ENCODE measurements around the gene BMP7.

Gene BMP7

DNA sequence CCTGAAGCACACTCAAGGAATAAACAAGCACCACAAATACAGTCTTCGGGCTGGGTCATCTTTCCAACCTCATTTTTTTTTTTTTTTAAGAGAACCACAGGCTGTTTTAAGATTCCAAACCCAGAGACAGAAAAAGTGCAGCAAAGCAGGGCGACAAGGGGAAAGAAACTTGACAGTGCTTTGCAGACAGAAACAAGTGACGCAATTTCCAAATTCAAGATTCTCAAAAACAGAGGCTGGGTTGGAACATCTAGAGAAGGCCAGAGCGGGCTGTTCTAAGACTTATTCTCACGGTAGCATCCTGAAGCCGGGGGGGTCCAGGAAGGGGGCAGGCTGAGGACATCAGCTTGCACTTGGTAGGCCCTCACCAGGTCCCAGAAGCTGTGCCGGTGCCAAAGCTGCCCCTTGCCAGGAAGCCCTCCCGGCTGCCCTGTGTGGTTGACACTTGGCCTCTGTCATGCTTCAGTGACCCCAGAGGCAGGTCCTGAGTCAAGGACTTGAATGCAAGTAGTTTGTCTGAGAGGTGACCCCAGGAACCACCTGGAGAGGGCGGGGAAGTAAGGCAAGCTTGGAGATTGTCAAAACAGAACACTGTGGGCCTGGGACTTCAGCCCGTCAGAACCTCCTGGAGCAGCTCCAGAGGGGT, 50.5 kb downstream of the BMP7 start:
- H3K4me3 ChIP-seq (ENCODE audit: low read length in 2 of 2): no peak overlapping the region
- no peak overlapping the region for H3K27ac ChIP-seq (ENCODE audit: low read length)
- no peak overlapping the region for H3K9ac ChIP-seq (ENCODE audit: low read length in 2 of 2)
- no peaks in the 10 kb centered on the region for H3K9me3 ChIP-seq (ENCODE audit: control insufficient read depth in 2 of 2, low read length in 2 of 2)
- H3K27me3 ChIP-seq (ENCODE audit: control insufficient read depth in 1 of 2, insufficient read depth in 2 of 2, low read length in 2 of 2): no peaks in the 10 kb centered on the region
- peaks cover 14% of the 10 kb centered on the region for H3K4me1 ChIP-seq (ENCODE audit: control insufficient read depth, insufficient read depth, low read length)
- no peaks in the 10 kb centered on the region for H3K36me3 ChIP-seq (ENCODE audit: control insufficient read depth in 2 of 2, insufficient read depth in 2 of 2, low read length in 2 of 2)

DNA sequence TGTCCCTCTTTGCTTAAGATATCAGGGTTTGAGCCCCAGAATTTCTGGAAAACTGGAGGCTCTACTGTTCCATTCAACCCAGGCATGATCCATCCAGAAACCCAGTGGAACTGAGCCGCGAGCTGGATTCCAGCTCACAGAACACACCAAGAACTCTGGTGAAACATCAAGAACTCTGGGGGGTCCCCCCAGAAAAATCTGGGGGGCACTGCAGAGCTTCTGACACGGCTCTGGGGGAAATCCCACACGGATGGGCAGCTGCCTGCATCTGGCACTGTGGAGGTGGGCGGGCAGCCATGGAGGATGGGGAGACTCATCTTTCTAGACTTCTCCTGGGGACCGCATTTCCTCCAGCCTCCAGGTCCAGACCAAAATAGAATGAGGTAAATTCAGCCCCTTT, 51.0 kb downstream of the BMP7 start:
- no peaks in the 10 kb centered on the region for H3K36me3 ChIP-seq (ENCODE audit: control insufficient read depth in 2 of 2, insufficient read depth in 2 of 2, low read length in 2 of 2)
- no peaks in the 10 kb centered on the region for H3K9me3 ChIP-seq (ENCODE audit: control insufficient read depth in 2 of 2, low read length in 2 of 2)
- no peak overlapping the region for H3K27ac ChIP-seq (ENCODE audit: low read length)

DNA sequence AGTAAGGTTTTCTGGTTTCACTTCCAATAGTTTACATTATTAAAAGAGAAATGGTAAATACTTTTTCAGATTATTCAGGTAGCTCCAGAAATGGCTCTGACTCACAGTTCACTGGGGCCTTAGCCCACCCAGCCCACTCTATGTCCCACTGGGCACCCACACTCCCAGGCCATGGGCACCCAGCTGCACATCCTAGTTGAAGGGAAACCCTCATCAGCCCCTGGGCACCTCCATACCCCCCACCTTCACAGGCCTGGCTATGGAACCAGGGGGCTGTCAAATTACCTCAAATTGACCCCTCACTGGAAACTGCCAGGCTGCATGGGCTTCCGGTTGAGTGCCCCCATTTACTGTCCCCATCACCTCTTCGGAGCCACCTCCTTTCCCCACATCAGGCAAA, 51.5 kb downstream of the BMP7 start:
- no peak overlapping the region for H3K27ac ChIP-seq (ENCODE audit: low read length)
- H3K4me1 ChIP-seq (ENCODE audit: control insufficient read depth, insufficient read depth, low read length): peaks cover 14% of the 10 kb centered on the region
- H3K9me3 ChIP-seq (ENCODE audit: control insufficient read depth in 2 of 2, low read length in 2 of 2): no peaks in the 10 kb centered on the region
- H3K27me3 ChIP-seq (ENCODE audit: control insufficient read depth in 1 of 2, insufficient read depth in 2 of 2, low read length in 2 of 2): no peaks in the 10 kb centered on the region
- no peak overlapping the region for H3K4me3 ChIP-seq (ENCODE audit: low read length in 2 of 2)
- H3K9ac ChIP-seq (ENCODE audit: low read length in 2 of 2): no peak overlapping the region
- H3K36me3 ChIP-seq (ENCODE audit: control insufficient read depth in 2 of 2, insufficient read depth in 2 of 2, low read length in 2 of 2): no peaks in the 10 kb centered on the region

More for the DNA sequence above, 51.0 kb downstream of the BMP7 start:
- no peaks in the 10 kb centered on the region for H3K27me3 ChIP-seq (ENCODE audit: control insufficient read depth in 1 of 2, insufficient read depth in 2 of 2, low read length in 2 of 2)
- peaks cover 14% of the 10 kb centered on the region for H3K4me1 ChIP-seq (ENCODE audit: control insufficient read depth, insufficient read depth, low read length)
- H3K9ac ChIP-seq (ENCODE audit: low read length in 2 of 2): no peak overlapping the region
- no peak overlapping the region for H3K4me3 ChIP-seq (ENCODE audit: low read length in 2 of 2)

DNA sequence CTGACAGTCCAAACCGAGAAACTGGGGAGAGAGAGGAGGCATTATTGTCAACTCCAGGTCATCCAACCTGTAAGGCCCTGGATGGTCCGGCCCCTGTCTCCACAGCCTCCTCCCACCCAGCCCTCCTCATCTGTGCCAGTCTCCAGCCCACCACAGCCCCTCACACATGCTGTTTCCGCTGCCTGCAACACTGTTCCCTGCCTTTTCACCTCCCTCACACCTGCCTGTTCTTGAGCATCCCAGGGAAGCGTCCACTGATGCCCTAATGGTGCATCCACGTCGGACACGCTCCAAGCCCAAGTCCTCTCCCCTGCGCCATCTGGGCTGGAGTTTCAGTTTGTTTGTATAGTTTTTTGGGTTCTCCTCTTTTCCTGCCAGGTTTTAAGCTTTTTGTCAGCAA, 52.0 kb downstream of the BMP7 start:
- no peaks in the 10 kb centered on the region for H3K9me3 ChIP-seq (ENCODE audit: control insufficient read depth in 2 of 2, low read length in 2 of 2)
- H3K27ac ChIP-seq (ENCODE audit: low read length): no peak overlapping the region
- peaks cover 14% of the 10 kb centered on the region for H3K4me1 ChIP-seq (ENCODE audit: control insufficient read depth, insufficient read depth, low read length)
- no peak overlapping the region for H3K9ac ChIP-seq (ENCODE audit: low read length in 2 of 2)
- no peak overlapping the region for H3K4me3 ChIP-seq (ENCODE audit: low read length in 2 of 2)
- no peaks in the 10 kb centered on the region for H3K27me3 ChIP-seq (ENCODE audit: control insufficient read depth in 1 of 2, insufficient read depth in 2 of 2, low read length in 2 of 2)
- no peaks in the 10 kb centered on the region for H3K36me3 ChIP-seq (ENCODE audit: control insufficient read depth in 2 of 2, insufficient read depth in 2 of 2, low read length in 2 of 2)

DNA sequence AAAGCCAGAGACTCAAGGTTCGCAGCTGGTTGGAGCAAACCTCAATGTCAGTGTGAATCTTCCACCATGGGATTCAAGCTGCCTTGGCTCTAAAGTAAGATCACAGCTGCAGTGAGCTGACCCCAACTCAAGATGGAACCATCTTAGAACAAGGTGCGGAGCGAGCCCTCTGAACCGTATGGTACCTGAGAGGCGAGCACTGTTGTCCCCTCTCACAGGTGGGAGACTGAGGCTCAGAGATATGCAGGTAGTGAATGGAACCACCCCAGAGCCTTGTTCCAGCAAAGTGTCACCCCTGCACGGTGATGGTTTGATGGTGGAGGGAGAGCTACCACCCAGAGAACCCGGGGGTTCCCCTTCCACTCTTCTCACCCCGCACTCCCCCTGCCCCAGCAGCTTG, 52.5 kb downstream of the BMP7 start:
- H3K27me3 ChIP-seq (ENCODE audit: control insufficient read depth in 1 of 2, insufficient read depth in 2 of 2, low read length in 2 of 2): no peaks in the 10 kb centered on the region
- H3K27ac ChIP-seq (ENCODE audit: low read length): no peak overlapping the region
- no peaks in the 10 kb centered on the region for H3K9me3 ChIP-seq (ENCODE audit: control insufficient read depth in 2 of 2, low read length in 2 of 2)
- no peak overlapping the region for H3K9ac ChIP-seq (ENCODE audit: low read length in 2 of 2)
- H3K4me3 ChIP-seq (ENCODE audit: low read length in 2 of 2): no peak overlapping the region
- no peaks in the 10 kb centered on the region for H3K36me3 ChIP-seq (ENCODE audit: control insufficient read depth in 2 of 2, insufficient read depth in 2 of 2, low read length in 2 of 2)
- H3K4me1 ChIP-seq (ENCODE audit: control insufficient read depth, insufficient read depth, low read length): peaks cover 14% of the 10 kb centered on the region

DNA sequence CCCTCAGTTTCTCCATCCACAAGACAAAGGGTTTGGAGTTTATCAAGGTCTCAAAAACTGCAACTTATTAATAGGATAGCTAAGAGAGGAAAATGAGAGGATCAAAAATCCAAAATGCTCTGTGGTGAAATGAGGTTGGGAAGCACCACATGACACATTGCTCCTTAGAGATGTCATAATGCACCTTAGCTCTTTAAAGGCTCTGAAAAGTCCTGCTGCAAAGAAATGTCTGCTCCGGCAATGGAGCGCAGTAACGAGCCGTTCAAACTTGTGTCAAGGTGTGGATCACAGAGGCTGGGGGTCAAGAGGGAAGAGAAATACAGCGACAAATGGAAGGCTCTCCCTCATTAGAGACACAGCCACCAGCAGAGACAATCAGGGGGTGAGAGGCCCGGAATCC, 53.1 kb downstream of the BMP7 start:
- Histone ChIP-seq H3K9me3 (ENCODE audit: control insufficient read depth in 2 of 2, low read length in 2 of 2) (no peaks in the 10 kb centered on the region), H3K9ac (ENCODE audit: low read length in 2 of 2) (no peak overlapping the region), H3K27me3 (ENCODE audit: control insufficient read depth in 1 of 2, insufficient read depth in 2 of 2, low read length in 2 of 2) (no peaks in the 10 kb centered on the region), H3K36me3 (ENCODE audit: control insufficient read depth in 2 of 2, insufficient read depth in 2 of 2, low read length in 2 of 2) (no peaks in the 10 kb centered on the region), H3K4me3 (ENCODE audit: low read length in 2 of 2) (no peak overlapping the region), H3K4me1 (ENCODE audit: control insufficient read depth, insufficient read depth, low read length) (peaks cover 14% of the 10 kb centered on the region), H3K27ac (ENCODE audit: low read length) (no peak overlapping the region)

DNA sequence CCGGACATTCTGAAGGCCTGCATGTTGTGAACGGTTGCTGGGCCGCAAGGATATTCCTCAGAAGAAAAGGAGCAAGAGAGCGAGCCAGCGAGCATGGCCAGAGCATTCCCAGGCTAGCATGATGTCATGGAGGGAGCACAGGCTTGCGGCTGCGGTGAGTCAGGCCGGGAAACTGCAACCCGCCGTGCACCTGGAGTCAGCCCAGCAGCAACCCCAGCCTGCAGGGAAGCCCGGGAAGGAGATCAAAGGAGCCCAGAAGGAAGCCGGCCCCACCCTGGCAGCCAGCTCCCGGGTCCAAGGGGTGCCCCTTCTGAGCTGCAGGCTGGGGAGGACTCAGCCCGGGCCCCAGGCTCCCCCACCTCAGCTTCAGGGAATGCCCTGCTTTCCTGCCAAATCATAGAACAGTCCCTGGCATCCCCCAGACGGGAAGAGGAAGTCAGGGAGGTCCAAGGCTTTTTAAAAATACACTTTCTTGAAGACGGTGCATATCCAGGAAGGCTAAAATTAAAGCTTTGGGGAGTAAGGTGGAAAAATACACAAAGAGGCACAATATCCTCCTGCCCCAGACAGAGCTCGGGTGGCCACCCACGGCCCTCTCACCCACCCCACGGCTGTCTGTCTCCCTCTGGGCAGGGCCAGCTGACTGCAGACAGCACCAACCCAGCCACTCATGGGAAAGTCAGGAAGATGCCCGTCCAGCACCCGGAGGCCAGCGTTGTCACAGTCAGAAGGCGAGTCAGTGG, 53.7 kb downstream of the BMP7 start:
- no peak overlapping the region for H3K4me3 ChIP-seq (ENCODE audit: low read length in 2 of 2)
- H3K36me3 ChIP-seq (ENCODE audit: control insufficient read depth in 2 of 2, insufficient read depth in 2 of 2, low read length in 2 of 2): no peaks in the 10 kb centered on the region
- H3K27me3 ChIP-seq (ENCODE audit: control insufficient read depth in 1 of 2, insufficient read depth in 2 of 2, low read length in 2 of 2): no peaks in the 10 kb centered on the region
- no peak overlapping the region for H3K9ac ChIP-seq (ENCODE audit: low read length in 2 of 2)
- no peaks in the 10 kb centered on the region for H3K9me3 ChIP-seq (ENCODE audit: control insufficient read depth in 2 of 2, low read length in 2 of 2)
- H3K4me1 ChIP-seq (ENCODE audit: control insufficient read depth, insufficient read depth, low read length): peaks cover 14% of the 10 kb centered on the region
- no peak overlapping the region for H3K27ac ChIP-seq (ENCODE audit: low read length)

GRCh38 chr20:57211908-57212533, 54.4 kb downstream of the BMP7 start:
- H3K36me3 ChIP-seq (ENCODE audit: control insufficient read depth in 2 of 2, insufficient read depth in 2 of 2, low read length in 2 of 2): no peaks in the 10 kb centered on the region
- H3K27ac ChIP-seq (ENCODE audit: low read length): no peak overlapping the region
- H3K4me1 ChIP-seq (ENCODE audit: control insufficient read depth, insufficient read depth, low read length): peaks cover 14% of the 10 kb centered on the region
- H3K9me3 ChIP-seq (ENCODE audit: control insufficient read depth in 2 of 2, low read length in 2 of 2): peaks cover 2 to 4% of the 10 kb centered on the region in 2 donors
- no peak overlapping the region for H3K4me3 ChIP-seq (ENCODE audit: low read length in 2 of 2)
- no peak overlapping the region for H3K9ac ChIP-seq (ENCODE audit: low read length in 2 of 2)
- H3K27me3 ChIP-seq (ENCODE audit: control insufficient read depth in 1 of 2, insufficient read depth in 2 of 2, low read length in 2 of 2): no peaks in the 10 kb centered on the region

DNA sequence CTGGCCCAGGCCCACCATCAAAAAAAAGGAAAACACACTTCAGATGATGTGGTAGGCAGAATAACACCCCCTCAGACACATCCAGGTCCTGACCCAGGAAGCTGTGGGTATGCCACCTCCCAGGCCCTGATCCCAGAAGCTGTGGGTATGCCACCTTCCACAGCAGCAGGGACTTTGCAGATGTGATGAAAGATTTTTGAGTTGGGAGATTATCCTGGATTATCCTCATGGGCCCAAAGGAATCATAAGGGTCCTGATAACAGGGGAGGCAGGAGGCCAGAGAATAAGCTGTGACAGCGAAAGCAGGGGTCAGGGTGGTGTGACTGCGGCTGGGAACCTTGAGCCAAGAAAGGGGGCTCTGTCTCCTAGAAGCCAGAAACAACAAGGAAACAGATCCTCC, 55.0 kb downstream of the BMP7 start:
- Histone ChIP-seq H3K4me3 (ENCODE audit: low read length in 2 of 2) (no peak overlapping the region), H3K4me1 (ENCODE audit: control insufficient read depth, insufficient read depth, low read length) (peaks cover 14% of the 10 kb centered on the region), H3K36me3 (ENCODE audit: control insufficient read depth in 2 of 2, insufficient read depth in 2 of 2, low read length in 2 of 2) (no peaks in the 10 kb centered on the region), H3K27me3 (ENCODE audit: control insufficient read depth in 1 of 2, insufficient read depth in 2 of 2, low read length in 2 of 2) (no peaks in the 10 kb centered on the region), H3K9ac (ENCODE audit: low read length in 2 of 2) (no peak overlapping the region), H3K9me3 (ENCODE audit: control insufficient read depth in 2 of 2, low read length in 2 of 2) (peaks cover 3 to 8% of the 10 kb centered on the region in 2 donors), H3K27ac (ENCODE audit: low read length) (no peak overlapping the region)

- Histone ChIP-seq H3K27me3 (ENCODE audit: control insufficient read depth in 1 of 2, insufficient read depth in 2 of 2, low read length in 2 of 2) (no peaks in the 10 kb centered on the region), H3K4me3 (ENCODE audit: low read length in 2 of 2) (no peak overlapping the region), H3K9ac (ENCODE audit: low read length in 2 of 2) (no peak overlapping the region)
These were observed 55.5 kb downstream of the BMP7 start for GRCh38 chr20:57210911-57211280.

More at GRCh38 chr20:57210911-57211280, 55.5 kb downstream of the BMP7 start:
- Histone ChIP-seq H3K4me1 (ENCODE audit: control insufficient read depth, insufficient read depth, low read length) (peaks cover 14% of the 10 kb centered on the region), H3K27ac (ENCODE audit: low read length) (no peak overlapping the region), H3K9me3 (ENCODE audit: control insufficient read depth in 2 of 2, low read length in 2 of 2) (peaks cover 3 to 8% of the 10 kb centered on the region in 2 donors), H3K36me3 (ENCODE audit: control insufficient read depth in 2 of 2, insufficient read depth in 2 of 2, low read length in 2 of 2) (no peaks in the 10 kb centered on the region)
